Measurements from ENCODE around the gene PCCA.

GRCh38 chr13:100502446-100502845 is 413.6 kb downstream of the PCCA start:
- TF ChIP-seq CTCF (IDR thresholded peaks at IDR 0.05) (no peak), POLR2A (IDR thresholded peaks at IDR 0.05) (no peak)

Data from adrenal gland (tissue), 5 donors.